Stimulated activated CD8-positive, alpha-beta memory T cell treated with anti-CD3 and anti-CD28 coated beads, Interleukin-4, amount 100 ng/mL, for 48 hours (primary cell): Measurements from ENCODE around the gene SFXN3.

Source experiments
- DNase-seq: peaks from one replicate; pipeline ENCODE4 v3.0.0-alpha.2; 2020

The SFXN3 gene

DNA sequence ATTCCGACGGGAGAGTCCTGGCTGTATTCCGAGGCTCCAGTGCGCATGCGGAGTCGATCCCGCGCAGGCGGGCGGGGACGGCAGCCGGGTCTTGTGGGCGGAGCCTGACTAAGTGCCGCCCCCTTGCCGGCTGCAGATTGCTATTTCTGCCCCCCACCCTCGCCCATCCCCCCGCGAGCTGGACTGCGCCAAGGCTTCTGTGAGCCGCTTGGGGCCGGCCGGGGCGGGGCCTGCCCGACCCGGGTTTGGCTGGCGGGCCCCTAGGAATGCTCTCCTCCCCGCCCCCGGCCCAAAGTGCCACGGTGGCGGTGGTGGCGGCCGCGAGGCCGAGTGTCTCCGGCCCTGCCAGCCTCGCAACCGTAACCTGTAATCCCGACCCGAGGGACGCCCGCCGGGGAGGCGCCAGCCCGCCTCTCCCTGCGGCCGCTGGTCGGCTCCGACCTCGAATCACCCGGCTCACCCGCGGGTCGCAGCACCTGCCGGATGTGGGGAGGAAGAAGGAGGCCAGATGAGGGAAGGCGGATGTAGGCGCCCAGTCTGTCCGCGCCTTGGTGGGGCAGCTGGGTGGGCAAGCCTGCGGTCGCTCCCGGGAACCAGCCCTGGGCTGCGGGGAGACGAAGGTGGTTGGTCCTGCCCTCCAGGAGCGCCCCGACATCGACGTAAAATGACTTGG lies 30.1 kb downstream of the SFXN3 start:
- peak; percentile 96 for DNase-seq

DNA sequence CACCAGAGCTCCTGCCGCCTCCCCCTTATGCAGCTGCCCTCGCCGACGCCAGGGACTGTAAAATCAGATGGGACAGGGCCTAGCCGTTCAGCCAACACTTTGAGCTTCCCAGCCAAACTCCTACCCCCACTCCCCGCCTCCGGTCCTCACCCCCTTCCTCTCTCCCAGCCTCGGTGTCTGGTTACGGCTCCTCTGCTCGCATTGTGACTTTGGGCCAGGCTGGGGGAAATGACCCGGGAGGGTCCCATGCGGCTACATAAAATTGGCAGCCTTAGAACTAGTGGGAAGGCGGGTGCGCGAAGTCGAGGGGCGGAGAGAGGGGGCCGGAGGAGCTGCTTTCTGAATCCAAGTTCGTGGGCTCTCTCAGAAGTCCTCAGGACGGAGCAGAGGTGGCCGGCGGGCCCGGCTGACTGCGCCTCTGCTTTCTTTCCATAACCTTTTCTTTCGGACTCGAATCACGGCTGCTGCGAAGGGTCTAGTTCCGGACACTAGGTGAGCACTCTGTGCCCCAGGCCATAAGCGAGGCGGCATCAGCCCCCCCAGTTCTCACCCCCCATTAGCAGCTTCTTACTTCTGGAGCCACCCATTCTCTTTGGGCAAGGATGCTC lies 30.7 kb downstream of the SFXN3 start, which contains the start of gene KAZALD1:
Gene KAZALD1 (plus strand): TSS at position 366 of the 608 bp plus-strand sequence. CDS start 604 bp downstream, outside the sequence.
- no peak for DNase-seq

DNA sequence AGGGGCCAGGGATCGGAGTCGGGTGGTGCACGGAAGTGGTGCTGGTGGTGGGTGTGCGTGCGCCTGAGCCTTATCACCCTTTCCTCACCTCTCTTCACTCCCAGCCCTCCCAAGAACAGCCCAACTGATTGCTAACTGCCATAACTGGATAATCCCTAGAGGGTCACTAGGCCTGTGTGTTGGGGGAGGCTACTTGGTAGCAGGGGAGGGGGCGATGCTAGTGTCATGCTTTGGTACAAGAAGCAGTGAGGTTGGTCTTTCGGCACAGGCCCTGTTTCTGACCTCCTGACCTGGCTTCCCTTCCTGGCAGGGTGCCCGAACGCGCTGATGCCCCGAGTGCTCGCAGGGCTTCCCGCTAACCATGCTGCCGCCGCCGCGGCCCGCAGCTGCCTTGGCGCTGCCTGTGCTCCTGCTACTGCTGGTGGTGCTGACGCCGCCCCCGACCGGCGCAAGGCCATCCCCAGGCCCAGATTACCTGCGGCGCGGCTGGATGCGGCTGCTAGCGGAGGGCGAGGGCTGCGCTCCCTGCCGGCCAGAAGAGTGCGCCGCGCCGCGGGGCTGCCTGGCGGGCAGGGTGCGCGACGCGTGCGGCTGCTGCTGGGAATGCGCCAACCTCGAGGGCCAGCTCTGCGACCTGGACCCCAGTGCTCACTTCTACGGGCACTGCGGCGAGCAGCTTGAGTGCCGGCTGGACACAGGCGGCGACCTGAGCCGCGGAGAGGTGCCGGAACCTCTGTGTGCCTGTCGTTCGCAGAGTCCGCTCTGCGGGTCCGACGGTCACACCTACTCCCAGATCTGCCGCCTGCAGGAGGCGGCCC lies 31.4 kb downstream of the SFXN3 start:
- peak; percentile 71 for DNase-seq

DNA sequence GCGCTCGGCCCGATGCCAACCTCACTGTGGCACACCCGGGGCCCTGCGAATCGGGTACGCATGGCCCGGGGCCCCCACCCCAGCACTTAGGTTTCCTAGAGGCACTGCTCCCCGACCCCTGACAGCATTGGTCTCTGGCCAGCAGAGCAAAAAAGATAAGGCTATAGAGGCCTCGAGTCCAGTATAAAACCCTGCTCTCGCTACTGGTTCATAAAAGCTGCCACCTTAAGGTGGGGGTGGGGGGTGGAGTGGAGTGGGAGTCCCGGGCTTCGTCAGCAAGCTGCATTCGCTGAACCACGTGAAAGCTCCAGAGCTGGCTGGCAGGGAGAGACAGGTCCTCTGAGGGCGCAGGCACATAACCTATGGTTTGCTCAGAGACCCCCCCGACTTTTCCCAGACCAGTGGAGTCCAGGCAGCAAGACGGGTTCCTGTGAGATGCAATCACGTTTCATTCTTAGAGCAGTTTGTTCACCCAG lies 32.1 kb downstream of the SFXN3 start:
- DNase-seq = no peak

DNA sequence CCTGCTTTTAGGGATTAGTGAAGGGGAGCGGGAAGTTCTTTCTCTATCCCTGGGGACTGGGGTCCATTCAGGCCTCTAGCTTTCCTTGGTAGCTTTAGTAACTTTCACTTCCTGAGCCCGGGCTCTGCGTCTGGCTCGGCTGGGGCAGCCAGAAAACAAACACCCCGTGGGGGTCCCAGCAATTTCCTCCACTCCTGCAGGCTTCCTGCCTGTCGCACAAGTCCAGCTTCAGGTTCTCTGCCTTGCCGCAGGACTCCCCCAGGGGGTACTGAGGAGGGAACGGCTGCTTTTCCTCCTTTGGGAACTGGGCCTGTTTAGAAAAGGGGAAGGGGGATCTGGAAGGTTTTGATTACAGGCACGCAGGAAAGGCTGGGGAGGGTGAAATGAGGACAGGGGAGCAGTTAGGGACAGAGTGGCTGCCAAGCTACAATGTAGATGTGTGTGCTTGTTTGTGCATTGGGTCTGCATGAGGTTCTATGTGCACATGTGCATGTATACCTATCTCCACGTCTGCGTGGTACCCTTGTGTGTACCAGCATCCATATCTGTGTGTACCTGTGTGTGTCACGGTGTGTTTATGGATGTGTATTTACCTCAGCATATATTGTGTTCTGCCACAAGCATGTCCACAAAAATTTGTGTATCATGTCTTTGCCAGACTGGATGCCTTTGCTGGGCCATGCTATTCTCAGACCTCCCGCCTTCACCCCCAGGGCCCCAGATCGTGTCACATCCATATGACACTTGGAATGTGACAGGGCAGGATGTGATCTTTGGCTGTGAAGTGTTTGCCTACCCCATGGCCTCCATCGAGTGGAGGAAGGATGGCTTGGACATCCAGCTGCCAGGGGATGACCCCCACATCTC lies 32.7 kb downstream of the SFXN3 start:
- DNase-seq = no peak

DNA sequence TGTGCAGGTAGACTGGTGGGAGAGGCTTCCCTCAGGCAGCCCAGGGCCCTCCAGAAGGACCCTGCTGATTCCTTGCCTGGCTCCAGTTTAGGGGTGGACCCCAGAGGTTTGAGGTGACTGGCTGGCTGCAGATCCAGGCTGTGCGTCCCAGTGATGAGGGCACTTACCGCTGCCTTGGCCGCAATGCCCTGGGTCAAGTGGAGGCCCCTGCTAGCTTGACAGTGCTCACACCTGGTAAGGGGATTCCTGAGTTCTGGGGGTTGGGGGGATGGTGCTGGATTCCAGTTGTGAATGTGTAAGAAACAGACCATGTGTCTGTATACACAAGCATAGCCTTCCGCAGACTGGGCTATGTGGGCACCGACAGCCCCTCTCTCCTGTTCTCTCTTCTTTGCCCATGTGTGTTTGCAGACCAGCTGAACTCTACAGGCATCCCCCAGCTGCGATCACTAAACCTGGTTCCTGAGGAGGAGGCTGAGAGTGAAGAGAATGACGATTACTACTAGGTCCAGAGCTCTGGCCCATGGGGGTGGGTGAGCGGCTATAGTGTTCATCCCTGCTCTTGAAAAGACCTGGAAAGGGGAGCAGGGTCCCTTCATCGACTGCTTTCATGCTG lies 33.5 kb downstream of the SFXN3 start:
- no peak for DNase-seq

DNA sequence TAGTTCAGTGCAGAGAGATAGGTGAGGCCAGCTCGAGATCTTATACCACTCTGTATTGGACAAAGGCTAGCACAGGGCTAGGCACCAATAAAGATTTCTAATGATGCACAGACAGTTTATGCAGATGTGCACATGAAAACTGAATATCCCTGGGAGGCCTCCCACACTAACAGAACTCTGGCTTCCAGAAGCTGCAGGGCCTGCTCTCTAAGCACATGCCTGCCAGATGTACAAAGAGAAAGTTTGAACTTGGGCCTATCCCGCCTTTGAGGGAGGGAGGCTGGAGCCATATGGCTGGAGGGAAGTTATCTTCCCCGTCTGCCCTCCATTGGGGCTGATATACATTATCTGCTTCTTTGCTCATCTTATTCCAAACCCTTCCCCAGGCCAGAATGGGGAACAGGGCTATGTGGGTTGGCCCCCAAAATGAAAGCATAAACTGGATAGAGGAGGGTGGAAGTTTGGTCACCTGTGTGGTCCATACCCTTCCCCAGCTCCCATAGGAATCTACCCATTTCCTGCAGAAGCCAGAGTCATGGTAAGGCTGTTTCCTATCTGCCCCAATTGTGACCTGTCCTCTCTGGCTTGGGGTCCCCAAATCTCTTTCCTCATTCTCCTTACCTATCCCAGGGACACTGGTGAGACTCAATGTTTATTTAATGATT lies 34.6 kb downstream of the SFXN3 start:
- no peak for DNase-seq

DNA sequence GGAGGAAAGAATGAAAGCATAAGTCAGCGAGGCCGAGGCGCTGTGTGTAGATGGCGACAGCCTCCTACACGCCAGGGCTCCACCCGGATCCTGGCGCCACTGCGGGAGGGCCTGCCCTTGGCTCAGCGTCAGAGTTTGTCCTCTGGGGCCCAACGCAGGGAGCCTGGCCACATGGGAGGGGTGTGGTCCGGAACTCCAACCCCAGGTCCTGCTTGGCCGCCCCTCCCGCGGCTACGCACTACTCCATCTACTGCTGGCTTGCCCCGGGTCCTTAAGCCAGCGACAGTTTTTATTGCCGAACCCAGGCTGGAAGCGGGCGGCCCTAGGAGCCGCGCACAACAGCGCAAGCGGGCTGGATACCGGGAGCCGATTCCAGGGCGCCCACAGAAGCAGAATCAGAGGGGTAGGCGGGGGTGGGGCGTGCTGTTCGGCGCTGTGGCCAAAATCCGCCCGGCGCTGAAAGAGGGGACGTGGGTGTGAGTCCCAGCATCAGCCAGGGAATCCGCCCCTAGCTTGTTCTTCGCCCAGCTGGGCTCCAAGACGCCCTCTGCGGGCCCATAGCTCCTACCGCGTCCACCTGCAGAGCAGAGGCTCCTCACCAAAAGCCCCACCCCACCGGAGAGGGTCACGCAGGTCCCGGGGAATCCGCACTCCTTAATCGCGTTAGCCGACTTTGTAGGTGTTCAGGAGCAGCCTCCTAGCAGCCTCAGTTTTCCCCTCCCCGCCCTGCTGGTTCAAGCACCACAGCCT lies 35.3 kb downstream of the SFXN3 start:
- peak; percentile 62 for DNase-seq

DNA sequence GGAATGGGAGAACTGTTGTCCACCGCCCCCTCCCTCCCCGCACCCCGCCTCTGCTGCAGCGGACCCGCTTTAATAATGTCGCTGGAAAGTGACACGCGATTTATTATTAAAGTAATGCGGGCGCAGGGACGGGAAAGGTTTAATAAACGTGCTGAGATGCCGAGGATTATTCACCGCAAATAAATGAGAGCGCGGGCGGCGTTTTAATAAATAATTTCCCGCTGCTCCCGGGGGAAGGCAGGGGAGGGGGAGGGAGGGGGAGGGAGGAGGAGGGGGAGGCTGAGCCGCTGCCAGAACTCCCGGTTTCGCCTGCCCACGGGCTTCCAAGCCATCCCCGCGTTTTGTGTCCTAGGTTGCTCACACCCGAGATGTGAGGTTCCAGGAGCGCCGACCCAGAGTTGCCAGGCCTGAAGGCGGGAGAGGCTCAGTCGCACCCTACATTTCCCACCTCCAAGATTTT lies 35.9 kb downstream of the SFXN3 start:
- no peak for DNase-seq

DNA sequence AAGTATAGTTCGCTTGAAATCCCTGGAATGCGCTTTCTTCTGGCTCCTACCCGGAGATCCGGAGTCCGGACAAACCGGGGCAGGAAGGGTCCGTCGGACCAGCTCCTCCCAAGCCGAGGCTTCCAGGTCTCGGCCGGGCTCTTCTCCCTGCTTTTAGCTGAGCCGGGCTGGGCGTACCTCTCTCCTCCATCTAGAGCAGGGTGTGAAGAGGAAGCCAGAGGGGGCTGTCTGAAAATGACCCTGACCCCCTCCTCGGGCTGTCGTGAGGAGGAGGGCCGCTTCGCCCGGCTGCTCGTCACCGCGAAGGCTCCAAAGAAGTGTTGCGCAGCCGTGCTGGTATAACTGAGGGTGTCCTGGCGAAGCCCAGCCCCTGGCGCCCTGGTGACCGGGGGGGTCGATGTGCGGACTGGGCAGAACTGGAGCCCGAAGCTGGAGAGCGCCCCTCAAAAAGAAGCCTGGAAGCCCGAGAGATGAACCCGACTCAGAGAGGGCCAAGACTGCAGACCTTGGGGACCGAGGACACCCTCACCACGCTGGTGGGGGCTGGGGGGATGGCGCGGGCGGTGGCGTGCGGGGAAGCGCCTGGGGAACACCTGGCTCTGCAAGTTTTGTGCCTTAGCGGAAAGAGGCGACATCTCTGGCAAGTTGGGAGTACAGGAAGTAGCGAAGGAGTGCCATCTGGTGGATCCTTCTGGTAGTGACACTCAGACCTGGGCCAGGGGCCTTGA lies 36.5 kb downstream of the SFXN3 start:
- peak; percentile 89 for DNase-seq

DNA sequence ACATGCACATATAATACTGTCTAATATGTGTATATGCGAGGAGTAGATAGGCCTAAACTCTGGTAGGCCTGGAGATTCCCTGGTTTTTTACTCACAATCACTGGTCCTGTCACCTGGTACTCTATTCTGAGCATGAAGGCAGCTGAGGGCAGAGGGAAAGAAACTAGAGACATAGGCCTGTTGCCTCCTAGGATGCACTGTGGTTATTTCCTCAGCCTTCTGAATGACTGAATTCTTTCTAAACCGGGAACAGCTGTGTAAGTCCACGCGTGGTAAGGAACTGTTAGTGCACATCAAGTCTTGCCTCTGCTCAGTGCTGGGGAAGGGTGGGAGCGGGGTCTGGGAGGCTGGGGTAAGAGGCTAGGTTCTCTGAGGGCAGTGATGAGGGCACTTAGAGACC lies 38.4 kb downstream of the SFXN3 start:
- DNase-seq = no peak

DNA sequence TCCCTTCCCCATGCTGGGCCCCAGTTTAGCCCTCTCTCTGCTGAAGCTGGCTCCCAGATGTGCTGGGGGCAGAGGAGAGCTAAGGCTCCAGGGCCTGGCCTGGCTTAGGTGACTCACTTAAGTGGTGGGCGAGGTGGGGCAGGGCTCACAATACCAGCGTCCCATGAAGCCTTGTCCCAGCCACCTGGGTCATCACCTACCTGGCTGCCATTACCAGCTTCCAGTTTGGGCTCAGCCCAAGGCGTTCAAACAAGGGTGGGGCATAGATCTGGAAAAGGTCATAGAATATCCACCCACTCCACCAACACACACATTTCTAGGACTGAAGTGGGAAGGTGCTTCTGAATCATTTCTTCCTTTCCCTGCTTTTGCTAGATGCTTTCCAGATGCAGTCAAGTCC lies 39.1 kb downstream of the SFXN3 start:
- DNase-seq = no peak

DNA sequence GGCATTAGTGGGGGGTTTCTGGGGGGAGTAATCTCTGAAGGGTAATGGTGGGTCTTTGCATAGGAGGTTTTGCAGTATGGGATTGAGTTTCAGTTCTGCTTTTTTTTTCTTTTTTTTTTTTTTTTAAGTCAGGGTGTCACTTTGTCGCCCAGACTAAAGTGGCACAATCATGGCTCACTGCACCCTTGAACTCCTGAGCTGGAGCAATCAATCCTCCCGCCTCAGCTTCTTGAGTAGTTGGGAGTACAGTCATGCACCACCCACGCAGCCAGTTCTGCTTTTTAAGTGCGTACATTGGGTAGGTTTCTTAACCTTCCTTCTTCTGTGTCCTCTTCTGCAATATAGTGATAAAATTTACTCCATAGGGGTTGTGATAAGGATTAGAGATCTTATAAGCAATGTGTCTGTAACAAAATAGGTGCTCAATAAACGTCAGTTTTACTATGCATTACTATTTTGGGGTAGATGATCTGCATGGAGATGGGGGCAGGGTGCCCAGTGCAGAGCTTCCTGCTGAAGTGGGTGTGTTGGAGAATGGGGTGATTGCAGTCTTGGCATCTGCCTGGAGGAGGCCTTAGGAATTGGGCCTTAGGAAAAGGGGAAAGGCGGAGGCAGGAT lies 40.3 kb downstream of the SFXN3 start:
- peak; percentile 61 for DNase-seq

DNA sequence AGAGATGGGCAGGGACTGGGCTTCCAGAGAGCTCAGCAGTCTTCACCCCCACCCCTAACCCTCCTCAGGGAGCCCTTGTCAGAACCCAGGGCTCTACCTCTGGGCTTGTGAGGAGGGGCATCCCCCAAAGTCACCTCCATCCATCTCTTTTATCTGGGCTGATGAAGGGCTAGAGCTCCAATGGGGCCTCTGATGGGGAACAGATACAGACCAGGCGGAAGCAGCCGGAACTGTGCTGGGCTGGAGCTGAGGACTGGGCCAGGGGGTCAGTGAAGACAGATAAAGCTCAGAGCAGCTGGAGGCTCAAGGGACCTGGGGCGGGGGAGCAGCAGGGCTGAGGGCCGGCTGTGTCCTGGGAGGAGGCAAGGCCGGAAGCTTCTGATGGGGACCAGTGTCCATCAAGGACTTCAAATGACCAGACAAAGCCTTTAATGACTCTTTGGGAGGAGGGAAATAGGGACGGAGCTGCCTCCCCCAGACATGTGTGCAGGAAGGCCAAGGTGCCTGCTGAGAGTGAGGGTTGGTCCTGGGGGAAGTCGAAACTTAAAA lies 40.9 kb downstream of the SFXN3 start:
- no peak for DNase-seq

DNA sequence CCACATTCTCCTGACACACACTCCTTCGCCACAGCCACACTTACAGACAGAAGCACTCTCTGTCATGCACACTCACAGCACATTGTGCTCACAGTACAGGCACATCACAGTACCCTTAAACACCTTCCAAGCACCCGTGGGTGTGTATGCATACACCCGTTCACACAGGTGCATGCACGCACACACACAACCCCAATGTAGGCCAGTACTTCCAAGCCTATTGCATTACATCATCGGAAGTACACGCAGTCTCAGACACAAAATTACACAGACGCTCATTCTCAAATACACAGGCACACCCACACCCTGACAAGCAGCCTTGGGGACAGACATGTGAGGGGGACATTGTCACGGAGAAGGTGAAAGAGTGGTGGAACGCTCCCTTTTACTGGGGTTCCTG lies 41.9 kb downstream of the SFXN3 start:
- DNase-seq = no peak

DNA sequence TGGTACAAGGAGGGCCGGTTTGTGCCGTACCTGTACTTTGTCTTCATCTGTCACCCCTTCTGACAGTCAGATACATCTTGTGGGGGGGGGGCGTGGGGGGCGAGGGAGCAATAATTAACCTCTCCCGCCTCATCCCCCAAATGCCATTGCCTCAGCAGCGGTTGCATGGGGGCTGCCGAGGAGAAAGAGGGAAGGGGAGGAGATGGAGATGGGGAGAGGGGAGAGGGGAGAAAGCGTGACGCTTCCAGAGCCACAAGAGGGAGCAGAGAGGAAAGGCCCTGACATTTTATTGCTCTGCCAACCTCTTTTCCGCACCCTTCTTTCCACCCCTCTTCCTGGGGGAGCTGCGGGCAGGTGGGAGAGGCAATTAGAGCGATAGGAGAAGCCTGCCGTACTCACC lies 42.6 kb downstream of the SFXN3 start:
- no peak for DNase-seq

DNA sequence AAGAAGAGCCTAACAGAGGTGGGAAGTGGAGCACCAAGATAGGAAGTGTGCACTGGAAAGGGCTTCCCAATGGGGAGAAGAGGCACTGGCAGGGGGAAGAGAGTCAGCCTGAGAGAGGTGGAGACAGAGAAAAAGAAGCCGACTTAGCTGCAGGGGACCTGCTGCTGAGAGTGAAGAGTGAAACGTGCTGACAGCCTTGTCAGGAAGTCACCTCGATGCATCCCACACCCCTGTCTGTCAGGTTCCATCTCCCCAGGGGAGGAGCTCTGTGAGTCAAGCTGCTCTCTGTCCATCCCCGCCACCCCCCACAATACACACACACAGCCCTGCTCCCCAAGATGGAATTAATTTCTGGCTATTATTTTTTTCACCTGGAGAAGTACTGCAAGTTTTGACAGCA lies 44.7 kb downstream of the SFXN3 start:
- no peak for DNase-seq

DNA sequence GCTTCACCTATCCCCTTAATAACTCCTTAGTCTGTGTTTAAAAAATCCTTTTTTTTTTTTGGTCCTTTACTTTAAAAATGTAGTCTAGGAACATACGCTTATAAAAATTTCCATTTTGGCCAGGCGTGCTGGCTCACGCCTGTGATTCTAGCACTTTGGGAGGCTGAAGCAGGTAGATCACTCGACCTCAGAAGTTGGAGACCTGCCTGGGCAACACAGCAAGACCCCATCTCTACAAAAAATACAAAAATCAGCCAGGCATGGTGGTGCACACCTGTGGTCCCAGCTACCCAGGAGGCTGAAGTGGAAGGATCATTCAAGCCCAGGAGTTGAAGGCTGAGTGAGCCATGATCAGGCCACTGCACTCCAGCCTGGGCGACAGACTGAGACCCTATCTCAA lies 45.6 kb downstream of the SFXN3 start:
- no peak for DNase-seq

DNA sequence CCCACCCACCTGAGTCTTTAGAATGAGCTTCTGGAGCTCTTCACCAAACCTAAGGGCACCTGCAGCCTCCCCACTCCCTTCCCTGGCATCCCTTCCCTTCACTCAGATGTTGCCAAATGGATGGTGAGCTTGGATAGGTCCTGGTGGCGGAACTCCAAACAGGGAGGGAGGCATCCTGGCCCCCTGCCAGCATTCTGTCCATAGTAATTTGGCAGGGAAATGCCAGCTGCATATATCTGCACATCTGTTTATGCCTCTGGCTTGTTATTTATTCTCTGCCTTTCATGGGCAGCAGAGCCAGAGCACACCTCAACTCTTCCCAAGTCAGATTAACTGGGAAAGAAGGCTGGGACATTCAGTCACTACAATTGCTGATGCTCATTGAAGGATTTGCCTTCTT lies 48.8 kb downstream of the SFXN3 start:
- no peak for DNase-seq
